HG02870 (cell line): ENCODE measurements around the gene BRSK2.
"Not testable (repeated sequence)": the region's sequence is repeated elsewhere in the genome, so short reads cannot be mapped to it uniquely, and the experiment has no call there.

Experiments
- ATAC-seq: cut with Tn5 transposase; IDR thresholded peaks from one replicate; pipeline ENCODE4 v1.9.1; 2021; ENCODE audit warnings: mild to moderate bottlenecking, moderate library complexity; ENCODE audit not compliant: unreplicated experiment

BRSK2 gene

DNA sequence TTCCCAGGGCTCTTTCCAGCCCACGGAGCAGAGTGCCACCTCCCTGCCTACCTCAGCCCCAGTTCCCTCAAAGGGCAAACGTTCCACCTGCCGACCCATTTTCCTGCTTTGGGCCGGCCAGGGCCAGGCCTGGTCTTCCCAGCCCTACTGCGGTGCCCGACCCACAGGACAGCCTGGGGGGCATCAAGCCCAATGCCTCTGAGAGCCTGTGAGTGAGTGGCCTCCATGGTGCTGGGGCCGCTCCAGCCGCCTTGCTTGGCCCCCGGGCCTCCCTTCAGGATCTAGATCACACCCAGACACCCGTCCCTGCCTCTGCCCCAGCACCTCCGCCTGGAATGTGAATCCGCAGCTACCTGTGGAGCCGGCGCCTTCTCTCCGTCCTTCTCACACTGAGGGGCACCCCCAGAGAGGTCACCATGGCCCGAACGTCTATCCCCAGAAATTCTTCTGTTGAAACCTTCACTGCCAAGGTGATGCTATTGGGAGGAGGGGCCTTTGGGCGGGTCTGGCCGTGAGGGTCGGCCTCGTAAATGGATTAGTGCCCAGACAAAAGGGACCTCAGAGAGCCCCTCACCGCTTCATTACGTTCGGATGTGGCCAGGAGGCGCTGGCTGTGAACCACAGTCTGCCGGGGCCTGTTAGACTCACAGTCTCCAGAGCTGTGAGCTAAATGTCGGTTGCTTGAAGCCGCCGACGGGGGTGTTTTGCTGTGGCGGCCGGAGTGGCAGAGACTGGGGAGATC lies 36.2 kb upstream of the BRSK2 start:
- ATAC-seq = no peak

DNA sequence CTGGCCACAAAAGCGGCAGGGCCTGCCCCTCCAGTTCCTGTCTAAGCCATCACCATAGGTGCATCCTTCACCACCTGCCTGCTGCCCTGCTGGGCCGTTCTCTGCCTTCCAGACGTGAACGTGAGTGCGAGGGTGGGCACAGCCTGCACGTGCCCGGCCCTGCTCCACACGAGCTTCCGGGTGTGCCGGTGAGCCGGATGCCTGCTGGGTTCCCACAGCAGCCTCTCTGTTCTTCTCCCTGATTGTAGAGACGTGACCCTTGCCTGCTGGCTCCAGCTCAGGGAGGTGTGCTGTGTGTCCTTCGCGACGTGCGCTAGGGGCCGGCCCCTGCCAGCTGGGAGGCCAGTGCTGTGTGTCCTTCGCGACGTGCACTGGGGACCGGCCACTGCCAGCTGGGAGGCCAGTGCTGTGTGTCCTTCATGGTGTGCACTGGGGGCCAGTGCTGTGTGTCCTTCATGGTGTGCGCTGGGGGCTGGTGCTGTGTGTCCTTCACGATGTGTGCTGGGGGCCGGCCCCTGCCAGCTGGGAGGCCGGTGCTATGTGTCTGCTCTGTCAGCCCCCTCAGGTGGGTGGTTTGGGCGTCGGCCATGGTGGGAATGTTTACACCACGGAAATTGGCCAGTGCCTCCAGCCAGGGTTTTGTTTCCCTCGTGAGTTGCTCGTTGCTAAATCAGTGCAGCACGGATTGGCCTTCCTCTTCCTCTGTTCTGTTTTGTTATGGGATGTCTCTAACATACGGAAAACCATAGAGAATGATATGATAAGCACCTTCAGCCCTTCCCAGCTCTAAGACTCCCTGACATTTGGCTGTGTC lies 35.4 kb upstream of the BRSK2 start:
- no peak for ATAC-seq

DNA sequence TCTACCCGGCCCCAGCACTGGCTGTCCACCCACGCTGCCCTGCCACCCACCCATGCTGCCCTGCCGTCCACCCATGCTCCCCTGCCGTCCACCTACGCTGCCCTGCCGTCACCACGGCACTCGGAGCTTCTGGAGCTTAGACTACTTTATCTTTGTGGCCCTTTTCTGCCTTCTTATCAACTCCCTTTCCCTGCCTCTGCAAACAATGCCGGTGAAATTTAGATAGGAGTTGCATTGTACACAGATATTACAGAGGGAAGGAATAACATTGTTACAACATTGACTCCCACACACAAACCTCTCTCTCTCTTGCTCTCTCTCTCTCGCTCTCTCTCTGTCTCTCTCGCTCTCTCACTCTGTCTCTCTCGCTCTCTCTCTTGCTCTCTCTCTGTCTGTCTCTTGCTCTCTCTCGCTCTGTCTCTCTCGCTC lies 33.7 kb upstream of the BRSK2 start:
- no peak for ATAC-seq

DNA sequence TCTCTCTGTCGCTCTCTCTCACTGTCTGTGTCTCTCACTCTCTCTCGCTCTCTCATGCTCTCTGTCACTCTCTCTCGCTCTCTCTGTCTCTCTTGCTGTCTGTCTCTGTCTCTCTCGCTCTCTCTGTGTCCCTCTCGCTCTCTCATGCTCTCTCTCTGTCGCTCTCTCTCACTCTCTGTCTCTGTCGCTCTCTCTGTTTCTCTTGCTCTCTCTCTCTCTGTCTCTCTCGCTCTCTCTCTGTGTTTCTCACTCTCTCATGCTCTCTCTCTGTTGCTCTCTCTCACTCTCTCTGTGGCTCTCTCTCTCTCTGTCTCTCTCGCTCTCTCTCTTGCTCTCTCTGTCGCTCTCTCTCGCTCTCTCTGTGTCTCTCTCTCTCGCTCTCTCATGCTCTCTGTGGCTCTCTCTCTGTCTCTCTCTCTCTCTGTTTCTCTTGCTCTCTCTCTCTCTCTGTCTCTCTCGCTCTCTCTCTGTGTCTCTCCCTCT lies 33.2 kb upstream of the BRSK2 start:
- ATAC-seq = no peak

DNA sequence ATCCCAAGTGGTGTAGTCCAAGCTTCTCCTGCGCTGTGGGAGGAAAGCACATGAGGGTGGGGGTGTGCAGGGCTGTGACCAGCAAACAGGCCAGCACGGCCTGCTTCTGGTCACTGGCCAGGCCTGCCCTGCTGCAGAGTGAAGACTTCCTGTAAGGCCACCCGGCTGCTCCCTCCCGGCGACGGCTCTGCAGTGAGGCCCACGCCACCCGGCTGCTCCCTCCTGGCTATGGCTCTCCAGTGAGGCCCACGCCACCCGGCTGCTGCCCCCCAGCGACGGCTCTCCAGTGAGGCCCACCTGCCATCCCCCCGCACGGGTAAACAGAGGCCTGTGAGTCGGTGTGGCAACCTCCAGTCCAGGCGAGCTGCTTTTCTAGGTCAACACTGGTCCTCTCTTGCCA lies 31.4 kb upstream of the BRSK2 start:
- ATAC-seq = no peak

DNA sequence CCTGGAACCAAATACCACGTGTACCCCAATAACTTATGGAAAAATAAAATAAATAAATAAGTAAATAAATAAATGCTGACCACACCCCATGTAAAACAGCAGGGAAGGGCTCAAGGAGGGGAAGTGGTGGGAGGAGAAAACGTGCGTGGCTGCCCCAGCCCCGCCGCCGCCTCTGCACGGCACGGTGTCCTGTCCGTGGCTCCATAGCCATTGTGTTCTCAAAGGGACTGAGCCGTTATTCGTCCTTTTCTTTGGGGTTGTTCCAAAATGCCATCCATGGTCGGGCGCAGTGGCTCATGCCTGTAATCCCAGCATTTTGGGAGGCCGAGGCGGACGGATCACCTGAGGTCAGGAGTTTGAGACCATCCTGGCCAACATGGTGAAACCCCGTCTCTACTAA lies 30.8 kb upstream of the BRSK2 start:
- ATAC-seq = not testable (repeated sequence)

DNA sequence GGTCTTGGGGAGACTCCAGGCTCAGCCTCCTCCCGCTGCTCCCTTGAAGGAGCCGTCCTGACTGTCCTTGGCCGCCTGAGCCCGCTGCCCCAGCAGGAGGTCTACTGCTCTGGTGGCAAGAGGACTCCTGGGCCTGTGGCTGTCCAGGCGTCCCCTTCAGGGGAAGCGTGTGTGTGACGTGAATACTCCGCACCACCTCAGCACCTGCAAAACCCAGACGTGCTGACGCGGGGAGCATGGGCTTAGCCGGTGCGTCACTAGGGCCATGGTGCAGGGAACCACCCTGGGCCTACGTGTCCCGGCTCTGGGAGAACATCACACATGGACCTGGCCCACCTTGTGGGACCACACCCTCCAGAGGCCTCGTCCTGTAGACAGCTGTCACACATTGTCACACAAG lies 30.2 kb upstream of the BRSK2 start:
- no peak for ATAC-seq

DNA sequence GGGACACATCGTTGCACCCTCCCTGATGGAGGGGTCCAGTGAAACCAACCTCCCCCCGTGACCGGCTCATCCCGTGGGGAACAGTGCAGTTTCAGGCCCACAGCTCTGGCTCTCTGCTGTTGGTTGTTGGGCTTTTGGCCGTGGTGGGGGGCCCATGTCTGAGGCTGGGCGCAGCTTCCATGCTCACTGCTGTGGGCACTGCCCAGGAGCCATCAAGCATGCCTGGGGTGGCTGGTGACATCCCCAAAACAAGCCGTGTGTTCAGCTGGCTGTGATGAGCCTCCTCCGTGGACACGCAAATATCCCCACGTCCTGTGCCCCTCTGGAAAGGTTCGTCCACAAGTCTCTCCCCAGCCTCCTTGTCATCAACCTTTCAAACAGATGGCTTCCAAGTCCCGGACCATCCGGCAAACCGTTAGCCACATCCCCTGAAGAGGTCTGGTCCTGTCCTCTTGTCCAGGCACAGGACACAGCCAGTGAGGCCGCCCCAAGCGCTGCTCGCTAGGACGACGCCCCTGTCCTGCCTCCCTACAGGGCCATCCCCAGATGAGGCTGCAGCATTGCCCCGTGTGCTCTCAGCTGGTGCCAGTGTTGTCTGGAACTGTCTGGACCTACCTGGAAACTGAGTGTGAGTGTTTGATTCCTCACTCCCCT lies 29.4 kb upstream of the BRSK2 start:
- no peak for ATAC-seq

DNA sequence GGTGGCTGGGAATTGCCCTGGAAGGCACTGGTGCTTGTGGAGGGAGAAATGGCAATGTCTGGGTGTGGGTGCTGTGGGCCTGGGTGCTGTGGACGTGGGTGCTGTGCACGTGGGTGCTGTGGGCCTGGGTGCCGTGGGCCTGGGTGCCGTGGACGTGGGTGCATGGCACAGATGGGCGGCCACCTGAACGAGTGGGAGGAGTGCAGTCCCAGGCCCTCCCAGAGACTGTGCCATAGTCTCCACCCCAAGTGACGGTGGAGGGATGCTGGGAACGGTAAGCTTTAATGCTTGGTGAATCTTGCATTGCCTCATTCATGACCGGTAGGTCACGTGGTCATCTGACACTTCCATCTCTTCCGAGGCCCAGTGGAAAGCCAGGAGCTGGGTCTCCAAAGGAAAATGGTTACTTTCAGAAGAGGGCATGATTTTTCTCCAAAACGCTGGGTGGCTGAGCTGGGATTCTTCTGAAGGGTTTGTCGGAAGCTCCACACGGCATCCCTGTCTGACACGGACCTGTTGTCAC lies 28.8 kb upstream of the BRSK2 start:
- no peak for ATAC-seq

DNA sequence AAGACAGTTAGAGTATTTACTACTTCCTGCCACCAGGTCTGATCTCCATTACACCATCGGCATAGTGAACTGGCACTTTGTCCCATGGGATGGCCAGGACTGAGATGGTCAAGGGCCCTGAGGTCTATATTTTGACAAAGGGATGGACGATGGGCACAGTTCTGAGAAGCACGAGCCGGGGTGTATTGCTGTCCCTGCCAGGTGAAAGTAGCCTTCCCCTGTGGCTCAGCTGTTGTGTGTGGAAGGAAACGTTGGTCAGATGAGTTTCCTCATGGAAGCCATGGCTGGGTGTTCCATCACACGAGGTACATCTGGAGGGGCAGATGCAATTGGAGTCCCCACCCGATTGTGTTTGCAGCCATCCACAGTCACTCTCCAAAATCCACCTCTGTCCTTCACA lies 27.9 kb upstream of the BRSK2 start:
- no peak for ATAC-seq

DNA sequence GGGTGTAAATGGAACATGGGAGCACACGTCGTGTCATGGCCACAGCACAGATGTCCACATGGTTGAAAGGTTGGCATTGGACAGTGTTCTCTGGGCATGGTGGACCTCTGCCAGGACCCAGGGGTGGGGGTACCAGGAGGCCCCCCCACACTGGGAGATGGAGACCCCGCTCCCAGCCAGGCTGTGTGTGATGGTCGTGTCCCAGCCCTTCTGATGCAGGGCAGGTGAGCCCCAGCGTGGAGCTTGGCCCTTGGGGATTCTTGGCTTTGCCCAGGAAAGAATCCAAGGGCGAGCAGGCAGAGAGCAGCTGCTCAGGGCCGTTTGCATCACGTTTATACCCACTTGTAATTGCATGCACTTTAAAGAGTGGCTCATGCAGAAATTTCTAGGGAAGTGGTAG lies 22.0 kb upstream of the BRSK2 start:
- ATAC-seq = no peak

DNA sequence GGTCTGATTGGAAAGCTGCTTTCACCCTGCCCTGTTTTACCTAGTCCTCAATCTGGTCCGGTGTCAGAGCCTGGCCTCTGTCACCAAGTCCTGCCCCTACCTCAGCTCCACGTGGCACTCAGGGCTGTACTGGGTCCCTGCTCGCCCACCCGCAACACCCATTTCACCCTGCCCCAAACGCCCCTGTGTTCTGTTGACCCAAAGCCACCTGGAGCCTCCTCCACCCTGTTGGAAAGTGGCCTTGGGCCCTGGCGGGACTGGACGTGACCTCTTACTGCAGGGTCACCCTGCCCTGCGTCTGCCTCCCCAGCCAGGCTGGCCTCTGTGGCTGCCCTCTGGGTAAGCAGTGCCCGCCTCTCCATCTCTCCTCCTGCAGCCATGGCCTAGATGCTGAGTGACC lies 21.5 kb upstream of the BRSK2 start:
- no peak for ATAC-seq

DNA sequence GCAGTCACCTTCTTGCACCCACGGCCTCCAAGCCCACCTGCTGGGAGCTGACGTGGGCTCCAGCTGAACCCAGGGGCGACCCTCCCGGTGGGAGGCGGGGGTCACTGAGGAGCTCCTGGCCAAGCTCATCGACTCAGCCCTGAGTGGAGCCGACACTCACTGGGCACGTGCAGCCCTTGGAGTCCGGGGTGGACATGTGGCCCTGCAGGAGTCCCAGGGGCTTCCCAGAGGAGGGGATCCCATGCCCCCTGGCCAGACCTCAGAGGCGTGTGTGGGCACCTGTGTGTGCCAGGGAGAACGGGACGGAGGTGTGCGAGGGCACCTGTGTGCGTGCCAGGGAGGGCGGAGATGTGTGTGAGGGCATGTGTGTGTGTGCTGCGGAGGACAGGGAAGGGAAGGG lies 20.8 kb upstream of the BRSK2 start:
- no peak for ATAC-seq

DNA sequence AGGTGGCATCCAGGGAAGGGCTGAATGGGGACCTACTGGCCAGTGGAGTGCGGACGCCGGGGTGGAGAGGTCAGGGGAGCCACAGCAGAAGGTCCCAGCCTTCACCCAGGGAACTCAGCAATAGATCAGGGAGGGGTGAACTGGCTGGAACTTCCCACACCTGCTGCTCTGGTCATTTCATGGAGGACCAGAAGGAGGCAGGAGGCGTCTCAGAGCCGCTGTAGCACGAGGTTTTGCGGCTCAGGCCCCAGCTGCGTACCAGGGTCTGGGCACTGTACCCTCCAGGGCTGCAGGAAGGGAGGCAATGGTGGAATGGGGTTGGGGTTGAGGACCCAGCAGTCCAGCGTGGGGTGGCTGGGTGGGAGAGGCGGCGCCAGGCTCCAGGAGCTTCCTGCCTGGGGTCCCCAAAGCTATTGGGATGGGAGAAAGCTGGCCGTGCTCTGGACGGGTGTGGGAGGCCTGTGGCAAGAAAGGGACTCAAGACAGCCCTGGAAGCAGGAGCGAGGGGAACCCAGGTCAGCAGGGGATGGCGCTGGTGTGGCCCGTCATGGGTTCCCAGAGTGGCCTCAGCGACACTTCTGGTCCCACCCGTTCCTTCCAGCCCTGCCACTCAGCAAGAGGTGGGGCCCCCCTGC lies 20.2 kb upstream of the BRSK2 start:
- no peak for ATAC-seq

DNA sequence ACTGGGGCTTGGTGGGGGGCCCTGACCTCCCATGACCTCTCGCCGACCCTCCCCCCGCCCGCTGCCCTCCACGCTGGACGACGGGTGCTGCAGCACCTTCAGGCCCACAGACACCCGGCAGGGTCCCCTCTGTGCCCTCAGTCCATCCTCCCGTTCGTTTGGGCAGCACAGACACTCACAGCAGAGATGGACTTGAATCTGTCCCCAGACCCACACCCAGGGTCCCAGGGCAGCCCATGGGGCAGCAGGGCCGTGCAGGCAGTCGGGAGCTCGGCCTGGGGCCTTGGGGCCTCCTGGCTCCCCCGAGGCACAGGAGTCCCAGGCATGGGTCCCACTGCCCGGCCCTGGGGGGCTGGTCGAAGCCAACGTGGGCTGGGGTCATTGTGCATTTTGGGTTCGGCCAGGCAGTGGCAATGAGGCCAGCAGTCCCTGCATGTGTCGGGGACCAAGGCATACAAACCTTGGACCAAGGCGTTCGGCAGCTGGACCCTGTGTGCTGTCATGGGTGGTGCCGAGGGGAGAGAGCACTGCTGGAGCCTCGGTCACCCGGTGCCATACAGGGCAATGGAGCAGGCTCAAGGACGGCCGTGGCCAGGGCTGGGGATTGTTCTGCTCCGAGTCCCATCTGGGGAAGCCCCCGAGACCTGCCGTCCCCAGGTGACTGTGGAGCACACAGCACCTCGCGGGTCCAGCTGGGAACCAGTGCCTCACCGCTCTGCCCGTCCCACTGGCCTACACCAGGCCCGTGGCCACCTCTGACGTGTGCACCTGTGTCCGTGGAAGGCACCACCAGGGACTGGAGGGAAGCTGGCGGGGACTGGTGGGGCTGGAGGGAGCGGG lies 19.3 kb upstream of the BRSK2 start:
- no peak for ATAC-seq

DNA sequence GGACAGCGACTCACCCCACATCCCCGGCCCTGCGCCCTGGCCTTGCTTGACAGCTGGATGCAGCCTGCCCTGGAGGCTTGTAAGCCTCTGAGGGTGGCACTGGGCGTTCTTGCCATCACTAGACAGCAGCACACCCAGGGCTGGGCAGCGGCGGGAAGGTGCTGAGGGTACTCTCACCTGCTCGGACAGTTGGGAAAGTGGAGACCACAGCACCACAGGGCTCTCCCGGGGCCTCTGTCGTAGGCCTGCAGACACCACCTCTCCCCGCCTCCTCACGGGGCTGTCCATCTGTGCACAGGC lies 18.8 kb upstream of the BRSK2 start:
- no peak for ATAC-seq

DNA sequence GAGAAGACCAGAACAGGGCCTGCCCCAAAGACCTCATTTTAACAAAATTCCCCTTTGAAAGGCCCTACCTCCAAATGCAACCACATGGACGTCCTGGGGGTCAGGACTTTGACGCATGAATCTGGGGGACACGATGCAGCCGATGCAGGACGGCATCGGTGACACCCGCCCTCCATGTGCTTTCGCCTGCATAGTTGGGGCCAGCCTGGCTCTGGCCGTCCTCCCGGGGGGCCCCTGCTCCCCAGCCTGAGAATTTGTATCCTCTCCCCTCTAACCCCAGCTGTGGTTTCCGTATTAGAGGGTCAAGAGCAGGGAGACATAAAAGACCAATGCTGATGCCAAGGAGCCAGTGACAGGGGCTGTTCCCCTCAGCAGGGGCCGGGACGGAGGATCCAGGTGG lies 18.4 kb upstream of the BRSK2 start:
- ATAC-seq = no peak

DNA sequence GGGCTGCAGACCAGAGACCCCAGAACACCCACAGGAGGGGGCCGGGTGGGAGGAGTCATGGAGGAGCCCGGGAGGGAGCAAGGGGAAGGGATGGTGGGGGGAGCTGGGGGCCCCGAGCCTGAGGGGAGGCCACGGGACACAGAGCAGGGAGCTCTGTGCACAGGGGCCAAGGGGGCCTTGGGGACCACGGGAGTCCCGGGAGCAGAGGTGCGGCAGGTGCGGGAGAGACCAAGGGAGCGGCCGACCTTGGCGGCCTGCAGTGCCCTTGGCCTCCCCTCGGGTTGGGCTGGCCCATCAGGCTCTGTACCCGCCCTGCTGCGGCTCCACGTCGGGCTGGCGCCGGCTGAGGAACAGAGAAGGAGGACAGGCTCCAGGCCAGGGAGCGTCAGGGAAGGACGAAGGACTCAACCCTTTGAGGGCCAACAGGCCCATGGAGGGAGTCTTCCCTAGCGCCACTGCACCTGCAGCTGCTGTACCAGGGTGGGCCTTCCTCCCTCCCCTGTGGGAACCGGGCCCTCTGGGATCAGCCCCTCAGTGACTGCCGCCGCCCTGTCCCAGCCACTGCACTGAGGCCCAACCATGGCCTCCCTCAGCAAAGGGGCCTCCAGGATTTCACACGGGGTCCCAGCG lies 17.8 kb upstream of the BRSK2 start:
- ATAC-seq = no peak

DNA sequence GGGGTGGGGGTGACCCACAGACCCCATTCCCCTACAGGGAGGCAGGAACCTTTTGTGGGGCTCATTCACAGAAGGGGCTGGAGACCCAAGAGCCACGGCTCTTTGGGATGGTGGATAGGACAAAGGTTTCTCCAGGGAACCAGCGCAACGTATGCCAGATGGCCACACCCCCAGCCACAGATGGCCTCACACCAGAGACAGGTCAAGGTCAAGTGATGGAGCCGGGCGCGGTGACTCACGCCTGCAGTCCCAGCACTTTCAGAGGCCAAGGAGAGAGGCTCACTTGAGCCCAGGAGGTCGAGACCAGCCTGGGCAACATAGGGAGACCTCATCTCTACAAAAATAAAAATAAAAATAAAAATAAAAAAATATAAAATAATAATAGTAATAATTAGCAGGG lies 17.1 kb upstream of the BRSK2 start:
- ATAC-seq = no peak
